Measurements from ENCODE around the gene ATIC. TPM values are rescaled to one million over a fixed set of nuclear protein-coding genes. Genes with fewer than 3 reads are reported as not detected.
"Not testable (repeated sequence)": the region's sequence is repeated elsewhere in the genome, so short reads cannot be mapped to it uniquely, and the experiment has no call there.

ATIC gene
- total RNA-seq, 4 donors from 2014 or later: 35.1 to 88.6 (median 60.7) TPM

DNA sequence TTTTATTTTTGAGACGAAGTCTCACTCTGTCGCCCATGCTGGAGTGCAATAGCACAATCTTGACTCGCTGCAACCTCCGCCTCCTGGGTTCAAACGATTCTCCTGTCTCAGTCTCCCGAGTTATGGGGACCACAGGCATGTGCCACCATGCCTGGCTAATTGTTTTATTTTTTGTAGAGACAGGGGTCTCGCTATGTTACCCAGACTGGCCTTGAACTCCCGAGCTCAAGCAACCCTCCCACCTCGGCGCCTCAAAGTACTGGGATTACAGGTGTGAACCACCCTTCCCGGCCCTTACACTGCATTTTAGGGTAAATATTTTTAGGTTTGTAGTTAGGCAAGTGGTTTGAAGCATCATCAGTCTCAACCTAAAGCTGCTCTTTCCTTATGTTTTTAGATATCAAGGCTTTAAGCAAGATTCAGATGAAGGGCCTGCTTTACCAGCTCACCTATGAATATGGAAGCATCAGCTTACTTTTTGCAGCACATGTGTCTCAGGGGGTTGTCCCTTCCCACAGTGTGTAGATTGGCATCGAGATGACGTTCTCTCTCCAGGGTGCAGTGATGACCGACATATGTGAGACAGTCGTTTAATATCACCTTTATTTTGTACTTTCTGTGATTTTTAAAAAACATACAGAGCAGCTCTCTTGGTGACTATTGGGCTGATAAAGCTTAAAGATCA lies 47.2 kb downstream of the ATIC start:
- Histone ChIP-seq H3K9me3 (no peaks in the 10 kb centered on the region), H3K36me3 (peaks cover 0 to 15% (median under 1%) of the 10 kb centered on the region in 4 donors), H3K4me1 (no peaks in the 10 kb centered on the region), H3K27ac (no peak overlapping the region), H3K4me3 (no peak overlapping the region), H3K27me3 (no peaks in the 10 kb centered on the region)
- in situ Hi-C loops (cut with MboI; ENCODE audit: low pct_ligation_motif_present in 1 of 4, low pct_unique_long_range_greater_than_20kb in 1 of 4, low sequenced_read_pairs in 3 of 4): no loop called here
- intact Hi-C loops (cut with DNase I; ENCODE audit: low total_unique reads): no loop called here
- 93 to 99% methylated on average over 10 to 15 of the region's 15 CpGs for WGBS, 2 donors (ENCODE audit: low coverage in 1 of 2)
- no peak for TF ChIP-seq EP300 (IDR thresholded peaks at IDR 0.05; ENCODE audit: low read depth)
- no peak for TF ChIP-seq CTCF (IDR thresholded peaks at IDR 0.05)
- no peak for TF ChIP-seq POLR2AphosphoS5 (IDR thresholded peaks at IDR 0.05)
- DNase-seq: no peak

- Histone ChIP-seq H3K9me3 (no peaks in the 10 kb centered on the region), H3K27ac (no peak overlapping the region), H3K4me1 (no peaks in the 10 kb centered on the region), H3K27me3 (no peaks in the 10 kb centered on the region), H3K36me3 (peaks cover 0 to 15% (median 2%) of the 10 kb centered on the region in 4 donors), H3K4me3 (no peak overlapping the region)
- no peak for TF ChIP-seq POLR2AphosphoS5 (IDR thresholded peaks at IDR 0.05)
- TF ChIP-seq EP300 (IDR thresholded peaks at IDR 0.05; ENCODE audit: low read depth): no peak
- no peak for TF ChIP-seq CTCF (IDR thresholded peaks at IDR 0.05)
- no peak for TF ChIP-seq POLR2A (IDR thresholded peaks at IDR 0.05)
- in situ Hi-C loops (cut with MboI; ENCODE audit: low pct_ligation_motif_present in 1 of 4, low pct_unique_long_range_greater_than_20kb in 1 of 4, low sequenced_read_pairs in 3 of 4): no loop called here
- intact Hi-C loops (cut with DNase I; ENCODE audit: low total_unique reads): no loop called here
- WGBS, 2 donors (ENCODE audit: low coverage in 1 of 2): 100% methylated on average over 1 of the region's 1 CpG
- DNase-seq: no peak
Observed at GRCh38 chr2:215359576-215359922, 47.7 kb downstream of the ATIC start.

DNA sequence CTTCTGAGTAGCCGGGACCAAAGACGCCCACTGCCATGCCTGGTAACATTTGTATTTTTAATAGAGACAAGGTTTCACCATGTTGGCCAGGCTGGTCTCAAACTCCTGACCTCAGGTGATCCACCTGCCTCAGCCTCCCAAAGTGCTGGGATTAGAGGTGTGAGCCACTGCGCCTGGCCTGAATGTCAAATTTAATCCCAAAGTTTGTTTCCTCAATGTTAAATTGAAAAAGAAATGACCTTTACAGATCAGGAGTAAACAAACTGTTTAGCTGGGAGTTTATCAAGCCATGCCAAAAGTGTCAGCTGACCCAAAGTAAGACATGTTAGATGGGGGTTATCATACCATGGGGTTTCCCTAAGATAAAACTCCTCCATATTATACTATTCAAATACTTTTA lies 48.2 kb downstream of the ATIC start:
- H3K4me1 ChIP-seq; H3K4me3 ChIP-seq; H3K27ac ChIP-seq; H3K27me3 ChIP-seq; intact Hi-C loops (cut with DNase I; ENCODE audit: low total_unique reads); in situ Hi-C loops (cut with MboI; ENCODE audit: low pct_ligation_motif_present in 1 of 4, low pct_unique_long_range_greater_than_20kb in 1 of 4, low sequenced_read_pairs in 3 of 4); DNase-seq; H3K9me3 ChIP-seq: not testable (repeated sequence)
- H3K36me3 ChIP-seq: peaks cover 0 to 20% (median 2%) of the 10 kb centered on the region in 4 donors
- WGBS, 2 donors (ENCODE audit: low coverage in 1 of 2): 96 to 100% methylated on average over 2 to 3 of the region's 3 CpGs

DNA sequence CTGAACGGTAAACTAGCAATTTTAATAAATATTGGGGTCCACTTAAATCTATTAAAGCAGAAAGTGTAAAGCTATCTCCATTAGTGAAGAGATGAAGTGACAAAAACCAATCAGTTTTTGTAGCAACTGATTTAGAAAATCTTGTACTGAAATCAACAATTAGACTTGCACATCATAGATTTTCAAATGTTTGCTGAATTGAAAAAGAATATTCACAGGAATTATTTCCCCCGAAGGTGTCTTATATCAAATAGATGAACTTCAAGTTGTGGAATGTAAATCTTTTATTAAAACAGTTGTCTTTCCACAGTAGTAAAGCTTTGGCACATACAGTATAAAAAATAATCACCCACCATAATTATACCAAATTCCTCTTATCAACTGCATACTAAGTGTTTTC lies 48.7 kb downstream of the ATIC start:
- peaks cover 0 to 23% (median 2%) of the 10 kb centered on the region in 4 donors for H3K36me3 ChIP-seq
- 77 to 94% methylated on average over 2 of the region's 2 CpGs for WGBS, 2 donors (ENCODE audit: low coverage in 1 of 2)
- H3K4me1 ChIP-seq: no peaks in the 10 kb centered on the region
- no peak for TF ChIP-seq EP300 (IDR thresholded peaks at IDR 0.05; ENCODE audit: low read depth)
- no peak for TF ChIP-seq CTCF (IDR thresholded peaks at IDR 0.05)
- TF ChIP-seq POLR2A (IDR thresholded peaks at IDR 0.05): no peak
- no peak for TF ChIP-seq POLR2AphosphoS5 (IDR thresholded peaks at IDR 0.05)
- H3K27me3 ChIP-seq: no peaks in the 10 kb centered on the region
- intact Hi-C loops (cut with DNase I; ENCODE audit: low total_unique reads): no loop called here
- DNase-seq: no peak
- no peaks in the 10 kb centered on the region for H3K9me3 ChIP-seq
- no peak overlapping the region for H3K4me3 ChIP-seq
- H3K27ac ChIP-seq: no peak overlapping the region
- in situ Hi-C loops (cut with MboI; ENCODE audit: low pct_ligation_motif_present in 1 of 4, low pct_unique_long_range_greater_than_20kb in 1 of 4, low sequenced_read_pairs in 3 of 4): no loop called here
